SKM-1 (cell line): ENCODE data around the gene CCDC126.
"Not testable (repeated sequence)": the region's sequence is repeated elsewhere in the genome, so short reads cannot be mapped to it uniquely, and the experiment has no call there.

Experiments used
- DNase-seq: peaks from one replicate; lab custom pipeline; 2025; ENCODE audit not compliant: unreplicated experiment; lab: John Stamatoyannopoulos, UW

CCDC126 gene

DNA sequence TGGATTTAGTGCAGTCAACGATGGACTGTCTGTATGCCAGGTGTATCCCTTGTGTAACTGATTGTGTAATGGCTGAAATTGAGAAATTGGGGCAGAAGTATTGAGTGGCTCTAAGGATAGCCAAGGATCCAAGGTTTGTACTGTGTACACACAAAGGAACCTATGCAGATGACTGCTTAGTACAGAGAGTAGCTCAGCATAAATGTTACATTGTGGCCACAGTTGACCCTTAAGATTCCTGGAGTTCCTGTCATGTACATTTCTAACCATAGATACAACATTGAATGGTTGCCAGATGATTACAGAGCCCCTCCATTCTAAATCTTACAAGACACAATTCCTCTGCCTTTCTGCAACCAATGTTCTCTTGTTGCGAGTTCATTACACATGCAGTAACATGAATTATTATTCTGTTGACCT lies 25.3 kb downstream of the CCDC126 start:
- no peak for DNase-seq

GRCh38 chr7:23628370-23628769 lies 31.2 kb downstream of the CCDC126 start:
- DNase-seq = no peak

- DNase-seq = no peak
Measured at GRCh38 chr7:23633417-23633816, 36.2 kb downstream of the CCDC126 start.

DNA sequence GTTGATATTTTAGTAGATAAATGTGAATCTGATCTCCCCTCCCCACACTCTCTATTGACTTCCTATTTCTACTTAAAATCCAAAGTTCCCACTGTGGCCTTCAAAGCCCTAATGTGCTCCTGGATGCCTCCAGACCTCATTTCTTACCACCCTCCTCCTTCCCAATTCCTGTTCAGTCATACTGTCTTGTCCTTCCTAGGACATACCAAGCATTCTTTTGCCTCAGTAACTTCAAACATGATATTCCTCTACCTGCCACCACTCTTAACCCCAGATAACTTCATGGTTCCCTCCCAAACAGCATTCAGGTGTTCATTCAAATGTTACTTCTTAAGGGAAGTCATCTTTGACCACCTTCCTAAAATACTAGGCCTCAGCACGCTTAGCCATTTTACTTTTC lies 48.6 kb downstream of the CCDC126 start:
- DNase-seq = no peak

DNA sequence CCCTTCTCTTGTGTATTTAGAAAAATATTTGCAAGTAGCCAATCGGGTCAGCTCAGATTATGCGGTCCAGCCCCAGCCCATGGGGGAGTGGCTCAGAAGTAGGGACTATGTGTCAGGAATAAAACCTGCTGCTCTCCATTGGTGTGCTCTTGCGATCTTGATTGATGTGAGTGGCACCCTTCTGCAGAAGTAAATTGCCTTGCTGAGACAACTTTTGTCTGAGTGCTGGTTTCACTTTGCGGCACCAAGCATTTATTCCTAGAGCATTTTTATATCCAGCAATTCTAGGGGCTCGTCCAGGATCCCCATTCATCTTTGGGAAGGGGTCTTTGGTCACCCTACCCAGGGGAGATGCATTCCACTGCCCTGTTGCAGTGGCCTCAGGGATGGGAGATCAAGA lies 56.8 kb downstream of the CCDC126 start:
- DNase-seq = no peak

- DNase-seq = peak; percentile 29
Measured at GRCh38 chr7:23654508-23654907, 57.3 kb downstream of the CCDC126 start.

DNA sequence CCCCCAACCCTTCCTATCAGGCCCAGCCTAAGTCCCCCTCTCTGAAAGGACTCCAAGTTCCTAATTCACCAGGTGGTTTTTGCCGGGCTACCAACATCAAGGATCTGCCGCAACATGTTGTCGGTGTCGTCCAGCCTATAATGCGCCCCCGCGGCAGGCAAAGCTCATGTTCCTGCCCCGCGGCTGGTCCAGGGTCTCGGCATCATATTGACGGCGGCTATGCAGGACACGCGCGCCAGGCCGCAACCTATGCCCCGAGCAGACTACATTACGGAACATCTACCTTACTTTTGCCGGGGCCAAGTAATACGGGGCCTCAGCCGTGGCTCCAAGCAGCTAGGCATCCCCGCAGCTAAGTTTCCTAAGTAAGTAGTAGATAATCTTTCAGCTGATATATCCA lies 58.3 kb downstream of the CCDC126 start:
- no peak for DNase-seq

DNA sequence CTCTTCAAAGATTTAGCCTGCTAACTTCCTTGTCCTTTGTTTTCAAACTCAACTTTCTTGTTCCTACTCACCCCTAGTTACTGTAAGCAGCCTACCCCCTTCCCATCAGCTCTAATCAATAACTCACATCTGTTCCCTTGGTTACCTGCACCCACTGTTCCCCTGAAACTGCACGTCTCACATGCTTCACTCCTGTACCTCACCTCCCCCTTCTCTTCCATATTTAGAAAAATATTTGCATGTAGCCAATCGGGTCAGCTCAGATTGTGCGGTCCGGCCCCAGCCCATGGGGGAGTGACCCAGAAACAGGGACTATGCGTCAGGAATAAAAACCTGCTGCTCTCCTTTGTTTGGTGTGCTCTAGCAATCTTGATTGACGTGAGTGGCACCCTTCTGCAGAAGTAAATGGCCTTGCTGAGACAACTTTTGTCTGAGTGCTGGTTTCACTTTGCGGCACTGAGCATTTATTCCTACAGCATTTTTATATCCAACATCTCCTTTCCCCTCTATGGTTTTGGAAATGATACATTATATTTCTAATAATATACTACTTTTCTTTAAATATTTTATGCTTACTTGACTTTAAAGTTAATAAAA lies 61.7 kb downstream of the CCDC126 start:
- no peak for DNase-seq

- no peak for DNase-seq
Measured at GRCh38 chr7:23661385-23661784, 64.2 kb downstream of the CCDC126 start.

- DNase-seq = no peak
Measured at GRCh38 chr7:23662124-23662983, 65.2 kb downstream of the CCDC126 start.

DNA sequence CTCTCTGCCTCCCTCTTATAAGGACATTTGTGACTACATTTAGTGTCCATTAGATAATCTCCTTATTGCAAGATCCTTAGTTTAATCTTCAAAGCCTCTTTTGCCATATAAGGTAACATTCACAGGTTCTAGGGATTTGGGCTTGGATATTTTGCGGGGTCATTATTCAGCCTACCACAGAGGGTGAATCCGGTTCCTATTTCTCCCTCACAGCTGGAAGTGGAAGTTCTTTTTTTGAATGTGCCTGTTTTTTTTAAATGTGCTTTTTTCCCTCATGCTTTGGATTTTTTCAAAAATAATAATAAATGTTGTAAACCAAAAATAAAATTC lies 65.8 kb downstream of the CCDC126 start:
- DNase-seq = no peak

DNA sequence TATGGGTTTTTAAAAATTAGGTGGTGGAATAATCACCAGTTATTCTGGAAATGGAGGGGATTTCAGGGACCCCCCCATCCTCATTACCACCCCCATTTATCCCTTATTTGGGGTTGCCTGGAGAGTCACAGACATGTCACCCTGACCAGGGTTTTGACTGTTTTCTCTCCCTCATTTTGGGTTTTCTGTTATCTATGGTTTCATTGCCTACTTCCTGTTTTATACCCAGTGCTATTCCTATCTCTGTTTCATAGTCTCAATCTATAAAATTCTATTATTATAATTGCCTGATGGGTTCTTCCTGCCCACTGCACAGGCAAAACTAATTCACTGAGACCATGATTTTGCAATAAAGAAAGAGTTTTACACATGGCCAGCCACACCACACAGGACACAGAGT lies 66.9 kb downstream of the CCDC126 start:
- DNase-seq = no peak

- no peak for DNase-seq
Measured at GRCh38 chr7:23672033-23672432, 74.9 kb downstream of the CCDC126 start.

DNA sequence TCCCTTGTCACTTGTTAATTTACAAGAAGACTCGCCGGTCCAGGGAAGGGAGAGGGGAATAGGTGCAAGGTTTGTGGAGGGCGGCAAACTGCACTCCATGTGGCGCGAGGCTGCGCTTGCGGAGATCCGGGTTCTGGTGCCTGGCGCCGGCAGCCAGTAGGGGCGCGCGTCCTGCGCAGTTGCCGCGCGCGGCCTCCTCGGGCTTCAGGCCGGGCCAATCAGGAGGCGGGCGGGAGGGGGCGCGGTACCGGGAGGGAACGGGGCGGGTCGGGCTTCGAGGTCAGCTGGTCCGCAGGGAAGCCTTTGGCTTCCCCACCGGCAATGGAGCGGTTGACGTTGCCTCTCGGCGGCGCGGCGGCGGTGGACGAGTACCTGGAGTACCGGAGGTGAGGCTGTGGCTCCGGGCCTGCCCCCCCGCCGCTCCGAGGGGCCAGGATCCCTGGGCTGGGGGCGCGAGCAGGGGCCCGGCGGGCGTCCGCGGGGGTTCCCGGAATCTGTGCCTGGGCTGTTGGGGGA lies 82.8 kb downstream of the CCDC126 start, which contains the start of gene FAM221A:
TSS of gene FAM221A (plus strand) at position 302 of the 516 bp plus-strand sequence. CDS start at position 322, 20 bp downstream.
- no peak for DNase-seq

DNA sequence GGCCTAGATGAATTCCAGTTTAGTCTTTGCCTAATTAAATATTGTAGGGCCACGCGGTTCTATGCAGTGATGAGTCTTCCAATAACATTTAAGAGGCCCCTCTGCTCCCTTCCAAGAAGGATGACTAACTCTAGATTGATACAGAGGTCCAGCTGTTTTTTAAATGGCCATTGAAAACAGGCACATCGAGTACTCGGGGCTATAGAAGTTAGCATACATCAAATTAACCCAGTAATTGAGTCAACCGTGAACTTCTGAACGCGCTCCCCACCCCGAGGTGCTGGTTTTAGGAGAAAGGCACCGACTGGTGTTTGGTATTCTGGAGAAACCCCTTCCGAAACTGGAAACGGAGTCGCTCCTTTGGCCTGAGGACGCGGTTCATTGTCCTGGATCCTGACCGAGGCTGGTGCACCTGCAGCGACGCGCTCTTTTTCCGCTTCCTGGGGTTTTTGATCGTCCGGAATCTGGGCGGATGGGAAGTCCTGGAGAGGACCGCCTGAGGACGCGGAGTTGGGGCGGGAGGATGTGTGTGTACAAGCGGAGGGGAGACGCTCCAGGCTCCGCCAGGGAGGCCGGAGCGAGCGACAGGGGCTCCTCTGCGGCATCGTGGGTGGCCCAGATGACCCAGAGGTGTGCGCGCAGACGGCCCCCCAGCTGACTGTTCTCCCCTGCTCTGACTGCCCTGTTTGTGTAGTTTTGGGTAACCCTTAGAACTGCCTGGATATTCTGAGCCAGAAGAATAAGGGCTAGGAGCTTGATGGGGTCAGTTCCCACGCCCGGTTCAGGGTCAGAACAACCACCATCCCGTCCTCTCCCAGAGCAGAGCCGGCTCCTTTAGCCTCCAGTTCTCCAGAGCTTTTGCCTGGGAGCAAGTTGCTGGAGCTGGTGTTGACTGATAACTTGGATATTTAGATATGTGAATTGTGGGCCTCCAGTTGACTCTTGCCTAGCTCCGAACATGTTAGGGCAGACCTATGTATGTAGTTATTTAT lies 83.5 kb downstream of the CCDC126 start:
- no peak for DNase-seq

DNA sequence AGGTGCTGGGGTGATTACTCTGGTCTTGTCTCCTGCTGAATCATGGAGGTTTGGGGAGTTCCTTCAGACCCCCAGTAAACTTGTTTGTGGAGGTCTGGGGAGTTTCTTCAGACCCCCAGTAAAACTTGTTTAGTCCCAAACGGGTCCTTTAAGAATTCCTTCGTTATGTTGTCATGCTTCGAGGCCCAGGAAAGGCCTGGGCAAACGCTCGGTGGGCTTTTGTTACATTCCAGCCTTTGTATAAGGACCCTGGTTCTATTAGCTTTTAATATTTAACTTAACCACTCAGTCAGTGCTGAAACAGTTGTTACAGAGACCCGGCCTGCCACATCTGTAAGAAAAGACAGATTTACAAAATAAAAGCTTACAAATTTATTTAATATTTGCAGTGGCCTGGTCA lies 86.9 kb downstream of the CCDC126 start:
- not testable (repeated sequence) for DNase-seq

- no peak for DNase-seq
Measured at GRCh38 chr7:23685731-23686130, 88.5 kb downstream of the CCDC126 start.

DNA sequence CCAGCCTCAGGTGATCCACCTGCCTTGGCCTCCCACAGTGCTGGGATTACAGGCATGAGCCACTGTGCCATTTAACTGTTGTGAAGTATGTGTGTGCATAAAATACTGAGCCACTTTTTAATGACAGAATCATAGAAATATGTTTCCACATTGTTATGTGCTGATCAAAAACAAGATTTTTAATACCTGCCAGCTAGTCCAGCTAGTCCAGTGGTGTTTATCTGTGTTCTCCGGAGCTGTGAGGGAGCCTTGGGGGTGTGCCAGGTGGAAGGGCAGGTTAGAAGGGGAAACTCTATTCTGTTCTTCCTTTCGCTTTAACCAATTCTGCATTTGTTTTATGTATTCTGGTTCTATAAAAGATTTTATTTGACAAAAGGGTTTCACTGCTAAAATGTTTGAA lies 89.8 kb downstream of the CCDC126 start:
- no peak for DNase-seq

DNA sequence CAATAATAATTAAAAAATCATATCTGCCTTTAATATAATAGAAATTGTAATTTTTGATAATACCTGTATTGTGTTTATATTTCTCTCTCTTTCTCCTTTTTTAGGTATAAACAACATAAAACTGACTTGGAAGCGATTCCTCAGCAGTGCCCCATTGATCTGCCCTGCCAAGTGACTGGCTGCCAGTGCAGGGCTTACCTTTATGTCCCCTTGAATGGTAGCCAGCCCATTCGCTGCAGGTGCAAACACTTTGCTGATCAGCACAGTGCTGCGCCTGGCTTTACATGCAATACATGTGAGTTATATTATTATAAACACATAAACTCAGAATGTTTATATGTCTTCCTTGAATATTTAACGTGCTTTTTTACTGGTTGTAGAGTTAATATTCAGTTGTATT lies 92.0 kb downstream of the CCDC126 start:
- DNase-seq = no peak

DNA sequence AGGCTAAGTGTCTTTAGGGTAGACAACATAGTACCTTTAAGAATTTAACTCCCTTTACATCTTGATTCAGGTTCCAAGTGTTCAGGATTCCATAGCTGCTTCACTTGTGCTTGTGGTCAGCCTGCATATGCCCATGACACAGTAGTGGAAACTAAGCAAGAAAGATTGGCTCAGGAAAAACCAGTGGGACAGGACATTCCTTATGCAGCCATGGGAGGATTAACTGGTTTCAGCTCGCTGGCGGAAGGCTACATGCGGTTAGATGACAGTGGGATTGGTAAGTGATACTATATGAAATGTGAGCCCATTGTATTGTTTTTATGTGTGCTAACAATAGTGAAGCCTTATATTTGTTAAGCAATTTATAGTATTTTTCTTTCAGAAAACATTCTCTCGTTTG lies 94.1 kb downstream of the CCDC126 start:
- DNase-seq = no peak

GRCh38 chr7:23693224-23693623 lies 96.0 kb downstream of the CCDC126 start:
- no peak for DNase-seq
